NK-92 treated with Interleukin-12 subunit alpha and Interleukin-12 subunit beta, amount 100 ng/mL, for 24 hours (cell line): ENCODE results near the gene KLHL11.

Experiments
- DNase-seq: peaks from one replicate; lab custom pipeline; 2025; lab: John Stamatoyannopoulos, UW

Gene KLHL11

DNA sequence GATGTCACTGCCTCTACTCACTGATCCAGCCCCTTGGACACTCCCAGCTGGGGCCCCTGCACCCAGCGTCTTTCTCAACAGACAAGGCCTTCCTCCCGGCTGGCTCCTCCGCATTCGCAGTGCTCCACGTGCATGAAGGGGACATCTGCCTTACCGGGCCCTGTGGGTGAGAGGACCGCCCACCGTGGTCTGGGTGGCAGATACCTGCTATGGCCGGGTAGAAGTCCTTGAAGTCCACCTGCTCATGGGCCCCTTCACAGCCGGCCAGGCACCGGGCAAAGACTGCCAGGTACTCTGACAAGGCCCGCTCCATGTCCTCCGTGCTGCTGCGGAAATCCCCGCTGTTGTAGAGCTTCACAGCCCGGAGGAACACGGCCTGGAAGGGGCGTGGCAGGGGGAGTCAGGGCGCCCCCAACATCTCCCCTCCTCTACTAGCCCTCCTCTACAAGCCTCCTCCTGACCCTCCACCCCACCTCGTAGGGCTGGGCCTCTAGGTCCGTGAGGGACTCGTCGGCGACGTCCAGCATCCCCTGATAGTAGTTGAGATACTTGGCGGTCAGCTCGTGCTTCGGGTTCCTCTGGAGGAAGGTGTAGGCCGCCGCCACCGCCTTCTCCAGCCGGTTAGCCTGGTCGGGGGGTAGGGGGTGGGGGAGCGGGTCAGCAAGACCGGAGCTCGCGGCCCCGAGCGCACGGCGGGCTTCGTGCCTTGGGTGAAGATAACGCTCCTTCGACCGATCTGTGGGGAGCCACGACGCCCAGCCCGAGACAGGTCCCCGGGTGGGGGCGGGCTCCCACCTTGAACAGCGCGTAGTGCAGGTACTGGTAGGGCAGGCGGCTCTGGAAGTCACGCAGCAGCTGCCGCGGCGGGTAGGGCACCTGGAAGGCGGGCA lies 54.3 kb downstream of the KLHL11 start:
- DNase-seq, result no peak

DNA sequence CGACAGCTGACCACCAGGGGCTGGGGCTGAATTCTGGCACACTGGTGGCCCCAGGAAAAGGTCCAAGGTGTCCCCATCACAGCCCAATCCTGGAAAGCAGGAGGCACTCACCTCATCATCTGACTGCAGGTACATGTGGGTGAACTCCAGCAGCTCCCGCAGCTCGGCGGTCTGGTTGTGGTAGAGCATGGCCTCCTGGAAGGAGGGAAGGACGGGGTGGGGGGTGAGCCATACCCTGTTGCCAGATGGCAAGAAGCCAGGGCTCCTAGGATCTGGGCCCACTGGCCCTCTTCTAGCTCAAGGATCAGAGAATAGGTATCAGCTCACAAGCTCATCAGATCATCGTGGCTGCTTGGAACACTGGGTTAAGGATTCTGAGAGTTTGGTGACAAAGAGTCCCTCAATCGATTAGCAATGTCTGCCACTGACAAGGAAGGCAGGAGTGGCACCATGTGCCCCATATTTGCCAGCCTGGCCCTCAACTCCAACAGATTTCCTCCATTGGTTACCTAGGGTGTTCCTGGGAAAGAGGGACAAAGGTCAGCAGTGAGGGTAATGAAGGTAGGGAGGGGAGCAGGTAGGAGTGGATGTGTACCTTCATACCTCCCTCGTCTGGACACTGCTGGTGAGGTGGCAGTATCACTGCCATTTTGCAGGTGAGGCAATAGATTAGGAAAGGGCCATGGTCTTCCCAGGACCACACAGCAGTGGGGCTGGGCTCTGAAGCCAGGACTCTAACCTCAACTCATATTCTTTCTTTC lies 58.4 kb downstream of the KLHL11 start:
- no peak for DNase-seq
